Osteoblast (primary cell): ENCODE results near the gene ORM2. TPM values are rescaled to one million over a fixed set of nuclear protein-coding genes. Genes with fewer than 3 reads are reported as not detected.
A peak's percentile ranks its signal among the peaks of the same experiment; 100 is the strongest.
"Not testable (repeated sequence)": the region's sequence is repeated elsewhere in the genome, so short reads cannot be mapped to it uniquely, and the experiment has no call there.

Experiments used
- DNase-seq: peaks from one replicate; pipeline ENCODE4 v3.0.0; 2011; ENCODE audit warnings: low spot score, mixed read lengths; ENCODE audit not compliant: insufficient read length; ENCODE audit errors: missing footprints
- H2AFZ ChIP-seq: 2 replicates; pipeline ENCODE4 v1.6.0; 2011; ENCODE audit warnings: mild to moderate bottlenecking, low read length
- H3K27ac ChIP-seq: 2 replicates; pipeline ENCODE4 v1.5.1; 2011; ENCODE audit warnings: mild to moderate bottlenecking, low read depth, low read length, moderate library complexity
- H3K27me3 ChIP-seq: 2 replicates; pipeline ENCODE4 v1.6.0; 2012; ENCODE audit warnings: mild to moderate bottlenecking, control low read depth, inconsistent platforms, low read length, moderate library complexity; ENCODE audit not compliant: insufficient read depth
- H3K36me3 ChIP-seq: 2 replicates; pipeline ENCODE4 v1.5.1; 2011; ENCODE audit warnings: mild to moderate bottlenecking, low read length, control low read depth, moderate library complexity; ENCODE audit not compliant: insufficient read depth
- H3K4me1 ChIP-seq: 2 replicates; pipeline ENCODE4 v1.5.1; 2011; ENCODE audit warnings: mild to moderate bottlenecking, low read length, control low read depth, moderate library complexity; ENCODE audit not compliant: insufficient read depth
- H3K4me2 ChIP-seq: 2 replicates; pipeline ENCODE4 v1.6.0; 2011; ENCODE audit warnings: mild to moderate bottlenecking, low read length; ENCODE audit not compliant: insufficient read depth
- H3K4me3 ChIP-seq: fragments of 200-600 bp; sonication (generic); 3 replicates; pipeline ENCODE4 v1.5.1; 2012; ENCODE audit warnings: mild to moderate bottlenecking, low read length, inconsistent platforms; ENCODE audit not compliant: insufficient read depth
- H3K79me2 ChIP-seq: 2 replicates; pipeline ENCODE4 v1.6.0; 2012; ENCODE audit warnings: mild to moderate bottlenecking, low read length, control low read depth, inconsistent platforms; ENCODE audit not compliant: insufficient read depth
- H3K9me3 ChIP-seq: 2 replicates; pipeline ENCODE4 v1.5.1; 2011; ENCODE audit warnings: low read depth, low read length, control low read depth
- H4K20me1 ChIP-seq: 2 replicates; pipeline ENCODE4 v1.6.0; 2012; ENCODE audit warnings: mild to moderate bottlenecking, low read length, control low read depth; ENCODE audit not compliant: insufficient read depth
- CTCF ChIP-seq: IDR thresholded peaks from 2 replicates; pipeline ENCODE4 v1.5.1; 2011; ENCODE audit warnings: mild to moderate bottlenecking, low read depth, low read length, moderate library complexity; ENCODE audit errors: extremely low read depth
- total RNA-seq: library from RNA; depleted of rRNA; stranded (reverse); fragments of >200 nt; gene quantifications from 2 replicates; pipeline ENCODE4 v1.2.3, GENCODE V29; 2012

The ORM2 gene
- total RNA-seq, 1 donor: not detected

DNA sequence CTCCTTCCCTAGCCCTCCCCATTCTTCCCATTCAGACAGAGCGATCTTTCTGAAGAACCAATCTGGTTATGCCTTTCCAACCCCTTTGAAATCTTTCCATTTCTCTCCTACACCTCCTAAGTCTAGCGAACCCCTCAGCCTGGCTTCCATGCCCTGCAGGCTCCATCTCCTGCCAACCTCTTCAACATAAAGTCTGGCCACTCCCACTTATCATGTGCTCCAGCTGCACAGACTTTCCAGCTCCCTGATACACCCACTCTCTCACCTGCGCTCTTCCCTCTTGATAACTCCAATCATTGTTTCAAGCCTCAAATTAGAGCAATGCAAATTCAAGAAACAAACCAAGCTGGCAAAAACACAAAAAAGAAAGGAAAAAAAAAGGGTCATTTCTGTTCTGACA, 10.5 kb upstream of the ORM2 start:
- Histone ChIP-seq H3K4me3 (no peak overlapping the region), H3K27ac (no peak overlapping the region), H3K4me2 (no peak overlapping the region), H3K4me1 (peaks cover 7% of the 10 kb centered on the region), H3K36me3 (no peaks in the 10 kb centered on the region), H2AFZ (no peak overlapping the region), H3K9me3 (no peaks in the 10 kb centered on the region), H3K79me2 (no peaks in the 10 kb centered on the region), H4K20me1 (no peaks in the 10 kb centered on the region), H3K27me3 (no peaks in the 10 kb centered on the region)
- no peak for DNase-seq
- TF ChIP-seq CTCF: no peak

GRCh38 chr9:114320710-114321109, 9.0 kb upstream of the ORM2 start:
- H3K9me3 ChIP-seq, H4K20me1 ChIP-seq, H3K36me3 ChIP-seq, H3K79me2 ChIP-seq, H3K4me3 ChIP-seq, H3K27ac ChIP-seq, H3K4me2 ChIP-seq, H3K4me1 ChIP-seq, H3K27me3 ChIP-seq, H2AFZ ChIP-seq: not testable (repeated sequence)
- peak; percentile 88 for DNase-seq

DNA sequence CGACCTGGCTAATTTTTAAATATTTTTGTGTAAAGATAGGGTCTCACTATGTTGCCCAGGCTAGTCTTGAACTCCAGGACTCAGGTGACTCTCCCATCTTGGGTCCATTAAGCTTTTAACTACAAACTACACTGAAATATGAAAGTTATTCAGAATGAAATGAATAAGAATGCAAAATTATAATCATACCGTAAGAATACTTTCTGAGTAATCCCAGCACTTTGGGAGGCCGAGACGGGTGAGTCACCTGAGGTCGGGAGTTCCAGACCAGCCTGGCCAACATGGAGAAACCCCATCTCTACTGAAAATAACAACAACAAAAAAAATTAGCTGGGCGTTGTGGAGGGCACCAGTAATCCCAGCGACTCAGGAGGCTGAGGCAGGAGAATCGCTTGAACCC, 7.9 kb upstream of the ORM2 start:
- Histone ChIP-seq H4K20me1 (no peaks in the 10 kb centered on the region), H3K79me2 (no peaks in the 10 kb centered on the region), H2AFZ (no peak overlapping the region), H3K27ac (peak overlapping the region; percentile 43), H3K27me3 (no peaks in the 10 kb centered on the region), H3K4me3 (no peak overlapping the region), H3K36me3 (no peaks in the 10 kb centered on the region), H3K4me1 (peaks cover 7% of the 10 kb centered on the region), H3K4me2 (peak overlapping the region; percentile 29), H3K9me3 (no peaks in the 10 kb centered on the region)
- DNase-seq: no peak
- TF ChIP-seq CTCF: no peak

DNA sequence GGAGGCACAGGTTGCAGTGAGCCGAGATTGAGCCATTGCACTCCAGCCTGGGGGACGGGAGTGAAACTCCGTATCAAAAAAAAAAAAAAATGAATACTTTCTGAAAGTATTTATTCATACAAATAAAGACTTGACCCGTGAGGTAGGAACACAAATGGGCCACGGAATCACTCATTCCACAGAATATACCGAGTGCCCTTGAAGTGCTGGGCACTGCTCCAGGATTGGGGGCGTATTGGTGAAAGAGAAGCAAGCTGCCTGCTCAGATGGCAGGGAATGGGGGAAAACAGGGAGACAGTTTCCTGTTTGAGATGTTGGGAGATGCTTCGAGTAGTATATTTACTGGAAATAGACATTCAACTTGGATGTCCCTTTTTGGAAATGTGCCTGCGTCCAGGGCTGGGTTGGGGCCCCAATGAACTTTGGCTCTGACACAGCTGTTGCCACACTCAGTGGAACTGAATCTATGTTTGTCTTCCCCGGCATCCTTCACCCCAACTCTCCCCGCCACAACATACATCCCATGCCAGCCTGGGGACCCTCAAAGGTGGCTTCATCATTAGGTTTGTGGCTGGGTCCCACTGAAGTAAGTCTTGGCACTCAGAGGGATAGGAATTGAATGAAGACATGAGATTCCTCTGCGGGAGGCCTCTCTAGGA, 7.4 kb upstream of the ORM2 start:
- Histone ChIP-seq H3K4me2 (peak overlapping the region; percentile 29), H3K27ac (peak overlapping the region; percentile 43)
- H3K4me1 ChIP-seq, H3K36me3 ChIP-seq, H3K9me3 ChIP-seq, H3K4me3 ChIP-seq, DNase-seq, H3K27me3 ChIP-seq, H3K79me2 ChIP-seq, H2AFZ ChIP-seq, H4K20me1 ChIP-seq: not testable (repeated sequence)

DNA sequence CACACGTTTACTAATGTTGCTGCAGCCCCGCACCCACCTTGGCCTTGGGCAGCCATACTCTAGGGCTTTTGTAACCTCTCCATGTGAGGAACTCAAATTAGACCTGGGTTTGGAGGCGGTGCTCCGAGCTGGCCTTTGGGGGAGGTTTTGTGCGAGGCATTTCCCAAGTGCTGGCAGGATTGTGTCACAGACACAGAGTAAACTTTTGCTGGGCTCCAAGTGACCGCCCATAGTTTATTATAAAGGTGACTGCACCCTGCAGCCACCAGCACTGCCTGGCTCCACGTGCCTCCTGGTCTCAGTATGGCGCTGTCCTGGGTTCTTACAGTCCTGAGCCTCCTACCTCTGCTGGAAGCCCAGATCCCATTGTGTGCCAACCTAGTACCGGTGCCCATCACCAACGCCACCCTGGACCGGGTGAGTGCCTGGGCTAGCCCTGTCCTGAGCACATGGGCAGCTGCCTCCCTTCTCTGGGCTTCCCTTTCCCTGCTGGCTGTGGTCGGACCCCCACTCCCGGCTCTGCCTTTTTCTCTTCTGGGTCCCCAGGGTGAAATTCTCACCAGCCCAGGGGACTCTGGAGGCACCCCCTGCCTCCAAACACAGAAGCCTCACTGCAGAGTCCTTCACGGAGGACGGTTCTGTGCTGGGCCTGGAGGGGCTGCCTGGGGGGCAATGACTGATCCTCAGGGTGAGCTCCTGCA, 6.7 kb upstream of the ORM2 start, which contains the start of gene ORM1:
Gene ORM1 (plus strand): TSS at position 268 of the 701 bp plus-strand sequence. CDS start 36 bp downstream, at position 304.
- not testable (repeated sequence) for DNase-seq
- peak within 1 kb of the TSS; percentile 29 for H3K4me2 ChIP-seq

DNA sequence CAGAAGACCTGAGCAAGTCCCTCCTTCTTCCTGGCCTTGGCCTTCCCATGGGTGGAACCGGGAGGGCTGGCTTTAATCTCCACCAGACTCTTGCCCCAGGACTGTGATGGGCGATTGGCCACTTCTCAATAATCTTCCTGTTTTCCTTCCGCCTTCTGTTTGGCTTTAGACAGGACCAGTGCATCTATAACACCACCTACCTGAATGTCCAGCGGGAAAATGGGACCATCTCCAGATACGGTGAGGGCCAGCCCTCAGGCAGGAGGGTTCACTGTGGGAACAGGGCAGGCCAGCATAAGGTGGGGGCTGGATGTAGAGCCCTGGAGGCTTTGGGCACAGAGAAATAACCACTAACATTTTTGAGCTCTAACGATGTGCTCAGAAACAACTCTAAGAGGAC, 5.8 kb upstream of the ORM2 start:
- not testable (repeated sequence) for H3K9me3 ChIP-seq, H4K20me1 ChIP-seq, DNase-seq, H3K4me1 ChIP-seq, H3K4me3 ChIP-seq, H3K27ac ChIP-seq, H2AFZ ChIP-seq, H3K36me3 ChIP-seq, H3K27me3 ChIP-seq, H3K4me2 ChIP-seq, H3K79me2 ChIP-seq

More for the DNA sequence above, 6.7 kb upstream of the ORM2 start, which contains the start of gene ORM1:
- H3K27ac ChIP-seq: peak within 1 kb of the TSS; percentile 43
- H3K4me1 ChIP-seq, H4K20me1 ChIP-seq, H2AFZ ChIP-seq, H3K4me3 ChIP-seq, H3K9me3 ChIP-seq, H3K36me3 ChIP-seq, H3K79me2 ChIP-seq, H3K27me3 ChIP-seq: not testable (repeated sequence)
